GM18858 (cell line): ENCODE data around the gene CLMN.
A peak's percentile ranks its signal among the peaks of the same experiment; 100 is the strongest.

Experiments used
- ATAC-seq: cut with Tn5 transposase; IDR thresholded peaks from one replicate; pipeline ENCODE4 v1.9.1; 2021; ENCODE audit not compliant: unreplicated experiment

CLMN gene

DNA sequence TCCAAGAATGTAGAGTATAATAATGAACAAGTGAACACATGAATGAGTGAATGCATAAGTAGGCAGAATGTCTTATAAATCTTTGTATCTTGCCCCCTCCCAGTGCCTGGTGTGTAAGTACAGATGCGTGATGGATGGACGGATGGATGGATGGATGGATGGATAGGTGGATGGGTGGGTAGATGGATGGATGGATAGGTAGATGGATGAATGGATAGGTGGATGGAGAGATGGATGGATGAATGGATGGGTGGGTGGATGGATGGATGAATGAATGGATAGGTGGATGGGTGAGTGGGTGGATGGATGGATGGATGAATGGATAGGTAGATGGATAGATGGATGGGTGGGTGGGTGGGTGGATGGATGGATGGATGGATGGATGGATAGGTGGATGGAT, 74.4 kb downstream of the CLMN start:
- ATAC-seq, result no peak

DNA sequence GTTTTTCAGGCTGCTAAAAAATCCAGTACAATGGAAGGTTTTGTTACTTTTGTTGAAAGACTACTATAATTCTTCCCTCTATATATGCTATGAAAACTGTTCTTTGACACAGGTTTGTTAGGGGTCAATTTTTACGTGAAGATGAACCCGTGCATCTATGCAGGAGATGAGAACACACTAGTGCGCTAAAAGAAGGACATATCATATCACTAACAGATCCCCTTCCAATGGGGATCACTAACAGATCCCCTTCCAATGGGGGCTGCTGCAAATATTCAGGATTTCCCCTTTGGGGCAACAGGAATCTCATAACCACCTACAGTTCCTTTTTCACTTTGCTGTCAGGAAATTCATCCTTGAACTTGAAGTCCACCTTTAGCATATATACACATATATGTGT, 75.1 kb downstream of the CLMN start:
- ATAC-seq, result no peak

- no peak for ATAC-seq
Measured at GRCh38 chr14:95242870-95243269, 76.8 kb downstream of the CLMN start.

- no peak for ATAC-seq
Measured at GRCh38 chr14:95240859-95241813, 78.6 kb downstream of the CLMN start.

DNA sequence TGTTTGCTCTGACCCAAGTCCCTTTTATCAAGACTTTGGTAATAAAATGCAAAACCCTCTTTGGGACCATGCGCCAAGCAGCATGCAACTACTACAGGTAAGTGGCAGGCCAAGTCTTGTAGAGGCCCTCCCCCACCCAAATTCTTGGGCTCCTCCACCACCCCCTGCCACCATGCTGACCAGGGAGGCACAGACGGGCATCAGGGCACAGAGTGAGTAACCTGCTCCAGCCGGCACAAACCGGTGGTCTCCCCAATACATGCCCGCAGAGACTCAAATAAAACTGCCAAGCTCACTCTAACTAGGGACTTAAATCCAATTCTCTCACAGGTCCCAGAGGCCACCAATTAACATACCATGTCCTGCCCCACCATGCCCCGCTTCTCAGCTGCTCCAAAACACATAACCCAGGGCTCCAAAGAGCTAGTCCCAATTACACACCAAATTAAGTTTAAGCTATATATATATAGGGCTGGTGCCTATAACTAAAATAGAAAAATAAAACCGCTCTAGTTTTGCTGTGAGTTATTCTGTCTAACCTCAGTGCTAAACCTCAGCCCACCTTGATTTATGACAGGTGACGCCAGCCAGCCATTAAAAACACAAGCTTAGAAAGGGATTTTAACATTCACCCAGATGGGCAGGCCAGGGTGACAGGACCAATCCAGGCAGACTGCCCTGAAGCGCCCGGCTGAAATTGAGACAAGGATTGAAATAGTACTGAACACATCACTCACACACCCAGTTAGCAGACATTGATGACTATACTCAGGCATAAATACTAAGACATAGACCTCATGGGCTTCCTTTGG, 81.0 kb downstream of the CLMN start:
- no peak for ATAC-seq

DNA sequence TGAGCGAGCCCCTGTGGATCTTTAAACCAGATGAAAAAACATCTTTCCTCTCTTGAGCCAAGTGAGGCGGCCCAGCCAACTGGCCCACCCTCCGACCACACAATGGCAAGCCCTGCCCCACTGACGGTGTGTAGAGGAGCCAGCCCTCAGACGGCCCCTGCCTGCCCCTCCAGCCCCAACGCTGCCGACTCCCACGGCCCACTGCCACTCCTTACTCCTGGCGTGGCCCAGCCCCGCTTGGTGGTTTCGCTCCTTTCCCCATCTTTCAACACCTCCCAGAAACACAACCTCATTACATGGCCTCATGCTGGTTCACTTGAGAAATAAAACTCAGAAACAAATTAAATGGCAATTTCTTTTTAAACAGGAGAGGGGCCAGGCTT, 81.8 kb downstream of the CLMN start:
- no peak for ATAC-seq

DNA sequence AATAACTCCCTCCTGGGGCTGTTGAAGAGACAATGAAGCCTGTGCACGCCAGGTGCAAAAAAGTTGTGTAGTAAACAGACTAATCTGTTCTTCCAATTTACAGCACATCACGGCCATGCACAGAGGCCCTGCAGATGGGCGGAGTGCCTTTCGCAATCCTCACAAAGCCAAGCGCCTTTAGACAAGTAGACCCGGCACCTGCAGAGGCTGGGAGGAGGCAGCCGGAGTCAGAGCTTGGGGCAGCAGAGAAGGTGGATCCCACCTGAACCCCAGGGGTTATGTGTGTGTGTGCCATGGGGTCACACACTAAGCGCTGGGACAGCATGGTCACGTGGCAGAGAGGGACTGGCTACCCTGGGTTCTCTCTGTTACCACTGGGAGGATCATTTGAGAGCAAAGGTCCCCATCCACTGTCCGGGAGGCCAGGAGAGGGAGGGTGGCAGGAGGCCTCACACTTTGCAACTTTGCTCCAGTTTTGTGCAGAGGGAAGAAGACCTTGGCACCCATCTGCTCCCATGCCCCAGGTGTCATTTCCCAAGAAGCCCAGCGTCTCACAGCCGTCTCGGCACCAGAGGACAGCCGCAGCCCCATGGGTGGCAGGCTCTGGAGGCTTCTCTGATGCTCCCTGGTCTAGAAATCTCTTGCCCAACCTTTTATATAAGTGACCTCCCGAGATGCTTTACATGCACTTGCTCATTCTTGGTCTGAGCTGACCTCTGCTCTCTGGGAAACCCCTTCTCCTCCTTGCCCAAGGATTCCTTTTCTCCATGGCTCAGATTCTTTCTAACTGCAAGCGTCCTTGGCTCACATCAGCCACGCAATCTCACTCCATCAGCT, 82.4 kb downstream of the CLMN start:
- ATAC-seq, result no peak

DNA sequence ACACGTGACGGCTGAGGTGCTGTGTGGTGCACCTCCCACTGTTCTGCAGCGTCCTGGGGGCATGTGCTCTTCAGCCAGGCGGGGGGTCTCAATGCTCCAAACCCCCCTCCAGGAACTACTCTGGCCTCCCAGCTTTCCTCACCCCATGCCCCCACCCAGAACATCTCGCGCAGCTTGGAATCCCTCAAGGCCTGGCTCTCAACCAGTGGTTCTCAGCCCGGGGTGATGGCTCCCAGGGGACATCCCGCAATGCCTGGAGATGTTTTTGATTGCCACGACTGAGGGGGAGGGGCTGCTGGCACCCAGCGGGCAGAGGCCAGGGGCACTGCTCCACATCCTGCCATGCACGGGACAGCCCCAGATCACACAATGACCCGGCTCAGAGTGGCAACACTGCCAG, 83.5 kb downstream of the CLMN start:
- no peak for ATAC-seq

DNA sequence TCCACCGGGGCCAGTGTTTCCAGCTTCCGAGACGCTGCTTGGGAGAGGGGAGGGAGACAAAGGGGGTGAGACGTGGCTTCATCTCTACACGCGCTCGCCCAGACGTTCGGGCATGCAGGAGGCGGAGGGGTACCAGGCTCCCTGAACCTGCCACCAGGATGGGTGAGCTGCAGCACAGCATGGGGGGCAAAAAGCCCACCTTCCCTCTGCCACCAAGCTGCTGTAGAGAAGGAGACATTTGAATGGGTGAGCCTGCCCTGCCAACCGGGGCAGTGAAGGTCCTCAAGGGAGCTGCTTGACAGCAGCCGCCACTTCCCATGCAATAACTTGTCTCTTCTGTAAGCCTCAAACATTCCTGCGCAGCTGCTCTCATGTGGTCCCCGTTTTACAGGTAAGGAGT, 83.9 kb downstream of the CLMN start:
- ATAC-seq, result no peak

DNA sequence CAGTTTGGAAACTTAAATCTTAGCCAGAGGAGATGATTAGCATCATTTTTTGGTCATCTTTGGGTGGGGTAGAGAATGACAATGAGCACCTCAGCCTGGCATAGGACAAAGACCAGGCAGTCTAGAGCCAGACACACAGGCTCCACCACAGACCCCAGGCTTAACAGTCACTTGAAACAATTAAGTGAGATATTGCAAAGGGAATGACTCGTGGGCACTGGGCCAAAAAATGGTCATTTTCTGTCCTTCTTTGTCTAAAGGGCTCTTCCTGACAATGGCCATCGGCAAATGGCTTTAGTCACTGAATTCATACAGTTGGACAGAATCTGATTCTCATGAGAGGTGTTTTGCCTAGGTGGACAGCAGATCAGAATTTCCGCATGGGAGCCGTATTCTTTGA, 84.4 kb downstream of the CLMN start:
- ATAC-seq, result no peak

DNA sequence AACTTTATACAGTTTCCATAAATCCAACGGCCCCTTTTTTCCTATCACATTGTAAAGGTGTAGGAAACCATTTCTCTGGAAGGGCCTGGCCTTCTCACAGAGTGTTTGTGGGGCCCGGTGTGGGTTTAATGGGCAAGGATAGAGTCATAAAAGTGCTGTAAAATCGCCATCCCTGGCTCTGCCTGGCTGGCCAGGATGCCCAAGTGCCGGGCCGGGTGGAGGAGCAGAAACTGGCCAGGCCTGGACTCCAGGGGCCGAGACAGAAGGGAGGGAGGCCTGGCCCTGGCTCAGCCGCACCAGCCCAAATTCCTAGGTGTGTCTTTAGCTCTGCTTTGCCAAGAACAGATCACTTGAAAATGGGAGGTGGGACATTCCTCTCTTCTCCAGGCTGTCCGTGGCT, 85.3 kb downstream of the CLMN start:
- no peak for ATAC-seq

DNA sequence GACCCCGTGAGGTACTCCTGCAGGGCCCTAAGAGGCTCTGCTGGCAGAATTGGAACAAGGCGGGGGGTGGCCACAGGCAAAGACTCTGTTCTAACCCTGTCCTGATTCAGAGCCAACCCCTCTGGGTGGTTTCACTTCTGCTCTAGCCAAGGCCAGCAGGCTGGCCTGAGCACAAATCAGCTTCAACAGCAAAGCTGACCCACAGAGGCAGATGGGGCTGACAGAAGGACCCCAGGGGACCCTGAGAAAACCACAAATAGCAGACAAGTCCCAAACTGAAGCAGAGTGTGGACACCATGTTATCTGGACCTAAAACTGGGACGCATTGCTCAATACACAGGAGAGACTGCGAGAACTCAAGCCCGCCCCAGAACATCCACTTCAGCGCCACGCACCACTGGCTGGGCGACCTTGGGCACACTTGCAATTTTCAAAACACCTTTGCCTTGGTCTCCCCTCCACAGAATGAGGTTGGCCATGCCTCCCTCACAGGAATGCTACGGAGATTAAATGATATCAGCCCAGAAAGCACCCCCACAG, 85.9 kb downstream of the CLMN start:
- peak; percentile 92 for ATAC-seq

- ATAC-seq, result no peak
Measured at GRCh38 chr14:95232894-95233584, 86.7 kb downstream of the CLMN start.

GRCh38 chr14:95231966-95232633, 87.6 kb downstream of the CLMN start:
- ATAC-seq, result no peak

GRCh38 chr14:95229749-95230148, 90.0 kb downstream of the CLMN start:
- ATAC-seq, result no peak

GRCh38 chr14:95228240-95228639, 91.5 kb downstream of the CLMN start:
- ATAC-seq, result no peak

DNA sequence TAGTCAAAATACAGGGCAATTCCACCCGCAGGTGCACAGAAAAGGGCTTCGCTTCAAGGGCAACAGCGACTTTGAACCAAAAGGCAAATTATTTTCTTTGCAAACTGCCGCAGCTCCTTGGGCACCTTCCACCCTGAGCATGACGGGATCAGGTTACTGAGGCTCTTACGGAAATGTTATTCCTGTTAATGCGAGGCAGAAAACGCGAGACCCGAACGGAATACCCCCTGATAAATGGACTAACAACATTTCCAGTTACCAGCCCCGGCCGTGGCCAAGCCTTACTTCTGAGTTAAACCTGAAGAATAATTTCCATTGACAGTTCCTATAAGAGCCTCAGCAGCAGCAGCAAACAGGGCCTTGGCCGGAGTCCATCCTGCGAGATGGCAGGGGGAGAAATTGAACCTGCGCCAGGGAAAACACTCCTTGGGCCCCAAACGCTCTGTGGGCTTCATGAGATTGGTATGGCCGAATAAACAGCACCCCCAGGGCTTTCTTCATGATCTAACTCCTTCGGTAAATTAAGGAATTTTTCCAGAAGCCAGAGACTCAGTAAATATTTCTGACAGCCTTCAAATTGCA, 92.3 kb downstream of the CLMN start:
- ATAC-seq, result no peak

GRCh38 chr14:95226801-95227200, 92.9 kb downstream of the CLMN start:
- no peak for ATAC-seq

- no peak for ATAC-seq
Measured at GRCh38 chr14:95225251-95225887, 94.3 kb downstream of the CLMN start.
